Measurements from ENCODE around the gene MAPK8IP2.

MAPK8IP2 gene

GRCh38 chr22:50567721-50568252, 32.8 kb upstream of the MAPK8IP2 start:
- Histone ChIP-seq H3K4me3 (ENCODE audit: low read depth in 1 of 2, low read length in 2 of 2) (no peak overlapping the region), H3K9me3 (ENCODE audit: control insufficient read depth in 1 of 2, low read length in 2 of 2) (no peaks in the 10 kb centered on the region), H3K36me3 (ENCODE audit: control insufficient read depth in 1 of 2, insufficient read depth in 2 of 2, low read length in 2 of 2) (peaks cover 5 to 28% of the 10 kb centered on the region in 2 donors), H3K9ac (ENCODE audit: low read depth in 1 of 2, low read length in 2 of 2) (no peak overlapping the region), H3K27ac (ENCODE audit: low read depth, low read length) (no peak overlapping the region), H3K27me3 (ENCODE audit: control insufficient read depth in 1 of 2, insufficient read depth in 2 of 2, low read length in 2 of 2) (no peaks in the 10 kb centered on the region), H3K4me1 (ENCODE audit: control insufficient read depth in 1 of 2, insufficient read depth in 2 of 2, low read length in 2 of 2) (peaks cover 21 to 24% of the 10 kb centered on the region in 2 donors)

GRCh38 chr22:50568626-50569025, 32.0 kb upstream of the MAPK8IP2 start:
- H3K27me3 ChIP-seq (ENCODE audit: control insufficient read depth in 1 of 2, insufficient read depth in 2 of 2, low read length in 2 of 2): no peaks in the 10 kb centered on the region
- peak overlapping the region; percentile 22 for H3K27ac ChIP-seq (ENCODE audit: low read depth, low read length)
- no peak overlapping the region for H3K9ac ChIP-seq (ENCODE audit: low read depth in 1 of 2, low read length in 2 of 2)
- H3K36me3 ChIP-seq (ENCODE audit: control insufficient read depth in 1 of 2, insufficient read depth in 2 of 2, low read length in 2 of 2): peaks cover 5 to 32% of the 10 kb centered on the region in 2 donors
- H3K4me1 ChIP-seq (ENCODE audit: control insufficient read depth in 1 of 2, insufficient read depth in 2 of 2, low read length in 2 of 2): peaks cover 16 to 20% of the 10 kb centered on the region in 2 donors
- H3K4me3 ChIP-seq (ENCODE audit: low read depth in 1 of 2, low read length in 2 of 2): peak overlapping the region in 1 of 2 donors; percentile 0
- H3K9me3 ChIP-seq (ENCODE audit: control insufficient read depth in 1 of 2, low read length in 2 of 2): no peaks in the 10 kb centered on the region

GRCh38 chr22:50569041-50569459, 31.5 kb upstream of the MAPK8IP2 start:
- H3K9me3 ChIP-seq (ENCODE audit: control insufficient read depth in 1 of 2, low read length in 2 of 2): no peaks in the 10 kb centered on the region
- H3K9ac ChIP-seq (ENCODE audit: low read depth in 1 of 2, low read length in 2 of 2): no peak overlapping the region
- H3K27ac ChIP-seq (ENCODE audit: low read depth, low read length): peak overlapping the region; percentile 22
- H3K4me3 ChIP-seq (ENCODE audit: low read depth in 1 of 2, low read length in 2 of 2): peak overlapping the region in 1 of 2 donors; percentile 0
- peaks cover 12 to 16% of the 10 kb centered on the region in 2 donors for H3K4me1 ChIP-seq (ENCODE audit: control insufficient read depth in 1 of 2, insufficient read depth in 2 of 2, low read length in 2 of 2)
- H3K36me3 ChIP-seq (ENCODE audit: control insufficient read depth in 1 of 2, insufficient read depth in 2 of 2, low read length in 2 of 2): peaks cover 5 to 34% of the 10 kb centered on the region in 2 donors
- no peaks in the 10 kb centered on the region for H3K27me3 ChIP-seq (ENCODE audit: control insufficient read depth in 1 of 2, insufficient read depth in 2 of 2, low read length in 2 of 2)

- Histone ChIP-seq H3K4me1 (ENCODE audit: control insufficient read depth in 1 of 2, insufficient read depth in 2 of 2, low read length in 2 of 2) (peaks cover 11 to 12% of the 10 kb centered on the region in 2 donors), H3K9ac (ENCODE audit: low read depth in 1 of 2, low read length in 2 of 2) (no peak overlapping the region), H3K9me3 (ENCODE audit: control insufficient read depth in 1 of 2, low read length in 2 of 2) (no peaks in the 10 kb centered on the region), H3K27ac (ENCODE audit: low read depth, low read length) (no peak overlapping the region), H3K27me3 (ENCODE audit: control insufficient read depth in 1 of 2, insufficient read depth in 2 of 2, low read length in 2 of 2) (no peaks in the 10 kb centered on the region), H3K4me3 (ENCODE audit: low read depth in 1 of 2, low read length in 2 of 2) (no peak overlapping the region), H3K36me3 (ENCODE audit: control insufficient read depth in 1 of 2, insufficient read depth in 2 of 2, low read length in 2 of 2) (peaks cover 5 to 34% of the 10 kb centered on the region in 2 donors)
Observed at GRCh38 chr22:50569896-50570535, 30.6 kb upstream of the MAPK8IP2 start.

DNA sequence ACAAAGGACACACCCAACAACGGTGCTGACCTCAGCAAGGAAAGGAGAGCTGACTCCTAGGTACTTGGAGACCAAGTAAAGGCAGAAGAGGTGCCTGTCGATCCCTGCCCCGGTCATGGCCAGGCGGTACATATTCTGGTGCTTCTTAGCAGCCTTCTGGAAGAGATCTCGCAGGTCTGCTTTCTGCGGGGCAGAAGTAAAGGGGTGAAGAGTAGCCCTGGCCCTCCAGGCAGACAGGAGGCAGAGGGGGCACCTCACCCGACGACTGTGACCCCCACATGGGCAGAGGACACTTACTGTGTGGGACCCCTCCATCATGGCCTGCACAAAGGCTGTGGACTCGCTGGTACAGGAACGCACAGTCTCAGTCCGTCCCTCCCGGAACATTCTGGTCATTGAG, 29.7 kb upstream of the MAPK8IP2 start:
- no peaks in the 10 kb centered on the region for H3K9me3 ChIP-seq (ENCODE audit: control insufficient read depth in 1 of 2, low read length in 2 of 2)
- no peak overlapping the region for H3K27ac ChIP-seq (ENCODE audit: low read depth, low read length)
- H3K27me3 ChIP-seq (ENCODE audit: control insufficient read depth in 1 of 2, insufficient read depth in 2 of 2, low read length in 2 of 2): no peaks in the 10 kb centered on the region
- H3K4me3 ChIP-seq (ENCODE audit: low read depth in 1 of 2, low read length in 2 of 2): no peak overlapping the region
- peaks cover 5 to 34% of the 10 kb centered on the region in 2 donors for H3K36me3 ChIP-seq (ENCODE audit: control insufficient read depth in 1 of 2, insufficient read depth in 2 of 2, low read length in 2 of 2)
- H3K9ac ChIP-seq (ENCODE audit: low read depth in 1 of 2, low read length in 2 of 2): no peak overlapping the region
- peaks cover 11 to 12% of the 10 kb centered on the region in 2 donors for H3K4me1 ChIP-seq (ENCODE audit: control insufficient read depth in 1 of 2, insufficient read depth in 2 of 2, low read length in 2 of 2)

DNA sequence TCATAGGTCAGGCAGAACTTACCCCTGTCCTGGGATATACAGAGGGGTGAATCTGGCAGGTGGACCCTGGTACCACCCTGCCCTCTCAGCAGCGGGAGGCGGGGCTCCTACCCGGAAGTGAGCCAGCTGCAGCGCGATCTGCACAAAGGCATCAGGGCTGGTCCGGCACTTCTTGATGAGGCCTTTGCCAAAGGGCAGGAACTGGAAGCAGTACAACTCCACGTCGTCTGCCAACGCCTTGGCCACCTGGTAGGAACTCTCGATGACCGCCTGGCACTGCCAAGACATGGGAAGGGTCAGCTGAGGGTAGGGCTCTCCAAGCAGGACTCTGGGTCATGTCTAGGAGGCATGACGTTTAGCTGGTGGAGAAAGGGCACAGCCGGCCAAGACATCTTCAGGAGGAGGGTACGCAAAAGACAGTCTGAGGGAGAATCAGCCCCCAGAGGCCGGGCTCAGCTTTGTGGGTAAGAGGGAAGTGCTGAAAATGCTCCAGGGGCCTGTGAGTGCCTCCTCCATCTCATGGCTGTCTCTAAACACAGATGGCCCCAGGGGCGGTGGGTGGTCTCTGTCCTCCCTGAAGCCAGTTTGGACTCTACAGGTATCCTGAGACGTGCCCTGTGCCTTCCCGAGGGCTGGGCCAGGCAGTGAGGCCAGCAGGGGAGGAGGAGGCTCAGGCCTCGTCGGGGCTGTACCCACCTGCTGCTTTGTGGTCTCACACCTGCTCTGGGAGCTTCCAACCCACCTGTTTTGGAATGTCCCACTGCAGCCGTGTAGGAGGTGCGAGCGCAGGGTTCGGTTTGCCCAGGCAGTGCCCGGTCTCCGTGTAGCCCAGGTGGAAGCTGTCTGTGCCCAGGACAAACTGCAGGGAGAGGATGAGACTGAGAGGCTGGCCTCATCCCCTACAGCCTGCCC, 29.1 kb upstream of the MAPK8IP2 start:
- peaks cover 11 to 12% of the 10 kb centered on the region in 2 donors for H3K4me1 ChIP-seq (ENCODE audit: control insufficient read depth in 1 of 2, insufficient read depth in 2 of 2, low read length in 2 of 2)

DNA sequence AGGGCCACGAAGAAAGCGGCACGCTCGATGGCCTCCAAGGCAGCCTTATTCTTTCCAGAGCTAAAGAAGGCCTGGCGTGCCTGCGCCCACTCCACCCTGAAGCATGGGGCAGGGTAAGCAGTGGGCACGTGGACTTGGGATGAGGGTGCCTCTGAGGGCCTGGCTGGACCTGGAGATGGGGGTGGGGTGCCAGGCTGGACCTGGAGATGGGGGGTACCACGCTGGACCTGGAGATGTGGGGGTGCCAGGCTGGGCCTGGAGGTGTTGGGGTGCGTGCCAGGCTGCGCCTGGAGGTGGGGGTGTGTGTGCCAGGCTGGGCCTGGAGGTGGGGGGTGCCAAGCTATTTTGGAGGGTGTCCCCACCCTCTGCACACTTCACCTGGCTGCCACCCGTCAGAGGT, 27.6 kb upstream of the MAPK8IP2 start:
- Histone ChIP-seq H3K27me3 (ENCODE audit: control insufficient read depth in 1 of 2, insufficient read depth in 2 of 2, low read length in 2 of 2) (no peaks in the 10 kb centered on the region), H3K27ac (ENCODE audit: low read depth, low read length) (no peak overlapping the region), H3K36me3 (ENCODE audit: control insufficient read depth in 1 of 2, insufficient read depth in 2 of 2, low read length in 2 of 2) (peaks cover 5 to 34% of the 10 kb centered on the region in 2 donors), H3K4me1 (ENCODE audit: control insufficient read depth in 1 of 2, insufficient read depth in 2 of 2, low read length in 2 of 2) (peaks cover 11 to 12% of the 10 kb centered on the region in 2 donors), H3K9me3 (ENCODE audit: control insufficient read depth in 1 of 2, low read length in 2 of 2) (no peaks in the 10 kb centered on the region), H3K9ac (ENCODE audit: low read depth in 1 of 2, low read length in 2 of 2) (no peak overlapping the region), H3K4me3 (ENCODE audit: low read depth in 1 of 2, low read length in 2 of 2) (no peak overlapping the region)

More for the DNA sequence above, 29.1 kb upstream of the MAPK8IP2 start:
- Histone ChIP-seq H3K27ac (ENCODE audit: low read depth, low read length) (no peak overlapping the region), H3K9ac (ENCODE audit: low read depth in 1 of 2, low read length in 2 of 2) (no peak overlapping the region), H3K9me3 (ENCODE audit: control insufficient read depth in 1 of 2, low read length in 2 of 2) (no peaks in the 10 kb centered on the region), H3K27me3 (ENCODE audit: control insufficient read depth in 1 of 2, insufficient read depth in 2 of 2, low read length in 2 of 2) (no peaks in the 10 kb centered on the region), H3K36me3 (ENCODE audit: control insufficient read depth in 1 of 2, insufficient read depth in 2 of 2, low read length in 2 of 2) (peaks cover 5 to 34% of the 10 kb centered on the region in 2 donors), H3K4me3 (ENCODE audit: low read depth in 1 of 2, low read length in 2 of 2) (no peak overlapping the region)

DNA sequence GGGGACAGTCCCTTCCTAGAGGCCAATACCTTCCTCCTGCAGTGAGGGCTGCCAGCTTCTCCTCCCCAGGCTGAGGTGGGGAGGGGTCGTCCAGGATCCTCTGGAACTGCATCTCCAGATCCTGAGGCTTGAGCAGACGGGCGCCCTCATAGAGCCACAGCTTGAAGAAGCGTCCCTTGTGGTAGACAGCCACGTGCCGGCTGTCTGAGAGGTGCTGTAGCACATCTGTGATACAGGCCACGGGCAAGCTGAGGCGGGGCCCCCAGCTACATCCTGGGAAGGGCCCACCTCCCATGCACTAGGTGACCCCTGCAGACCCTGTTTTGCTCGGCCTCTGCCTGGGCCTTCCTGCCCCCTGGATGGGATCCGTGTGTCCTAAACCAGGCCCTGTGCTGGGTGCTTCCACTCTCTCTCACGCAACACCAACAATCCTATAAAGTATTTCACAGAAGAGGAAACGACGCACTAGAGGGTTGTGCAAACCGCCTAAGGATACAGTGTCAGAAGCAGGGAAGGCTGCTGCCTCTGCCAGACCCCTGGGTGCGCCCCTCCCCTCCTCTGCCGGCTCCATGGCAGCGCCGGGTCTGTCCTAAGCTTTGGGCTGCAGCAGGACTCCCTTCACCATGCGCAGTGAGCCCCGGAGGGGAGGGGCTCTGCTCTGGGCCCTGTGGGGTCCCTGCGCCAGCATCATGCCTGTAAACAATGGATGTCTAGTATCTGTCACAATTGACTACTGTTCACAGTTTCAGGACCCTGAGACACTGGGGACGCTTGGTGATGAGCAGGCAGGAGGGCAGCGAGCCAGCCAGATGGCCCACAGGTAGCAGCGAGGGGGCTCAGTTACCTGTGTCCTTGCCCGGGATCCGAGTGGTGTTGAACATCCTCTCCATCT, 26.9 kb upstream of the MAPK8IP2 start:
- Histone ChIP-seq H3K4me3 (ENCODE audit: low read depth in 1 of 2, low read length in 2 of 2) (no peak overlapping the region), H3K9me3 (ENCODE audit: control insufficient read depth in 1 of 2, low read length in 2 of 2) (no peaks in the 10 kb centered on the region), H3K36me3 (ENCODE audit: control insufficient read depth in 1 of 2, insufficient read depth in 2 of 2, low read length in 2 of 2) (peaks cover 5 to 35% of the 10 kb centered on the region in 2 donors), H3K4me1 (ENCODE audit: control insufficient read depth in 1 of 2, insufficient read depth in 2 of 2, low read length in 2 of 2) (peaks cover 12 to 15% of the 10 kb centered on the region in 2 donors), H3K27me3 (ENCODE audit: control insufficient read depth in 1 of 2, insufficient read depth in 2 of 2, low read length in 2 of 2) (no peaks in the 10 kb centered on the region), H3K9ac (ENCODE audit: low read depth in 1 of 2, low read length in 2 of 2) (no peak overlapping the region), H3K27ac (ENCODE audit: low read depth, low read length) (no peak overlapping the region)

GRCh38 chr22:50574383-50574755, 26.2 kb upstream of the MAPK8IP2 start:
- Histone ChIP-seq H3K36me3 (ENCODE audit: control insufficient read depth in 1 of 2, insufficient read depth in 2 of 2, low read length in 2 of 2) (peaks cover 5 to 37% of the 10 kb centered on the region in 2 donors), H3K27ac (ENCODE audit: low read depth, low read length) (no peak overlapping the region), H3K9me3 (ENCODE audit: control insufficient read depth in 1 of 2, low read length in 2 of 2) (no peaks in the 10 kb centered on the region), H3K4me1 (ENCODE audit: control insufficient read depth in 1 of 2, insufficient read depth in 2 of 2, low read length in 2 of 2) (peaks cover 10 to 15% of the 10 kb centered on the region in 2 donors), H3K4me3 (ENCODE audit: low read depth in 1 of 2, low read length in 2 of 2) (no peak overlapping the region), H3K27me3 (ENCODE audit: control insufficient read depth in 1 of 2, insufficient read depth in 2 of 2, low read length in 2 of 2) (no peaks in the 10 kb centered on the region), H3K9ac (ENCODE audit: low read depth in 1 of 2, low read length in 2 of 2) (no peak overlapping the region)
